IPS-18c (cell line): Measurements from ENCODE around the gene FTCDNL1.

Source experiments
- H3K4me3 ChIP-seq: 2 replicates; pipeline ENCODE4 v1.7.0; 2013; ENCODE audit warnings: low read depth, mild to moderate bottlenecking, low read length, moderate library complexity; ENCODE audit not compliant: insufficient read depth
- H3K9me3 ChIP-seq: one replicate; pipeline ENCODE4 v1.6.1; 2013; ENCODE audit warnings: mild to moderate bottlenecking, low read length, moderate library complexity; ENCODE audit not compliant: control insufficient read depth, insufficient read depth

Gene FTCDNL1

DNA sequence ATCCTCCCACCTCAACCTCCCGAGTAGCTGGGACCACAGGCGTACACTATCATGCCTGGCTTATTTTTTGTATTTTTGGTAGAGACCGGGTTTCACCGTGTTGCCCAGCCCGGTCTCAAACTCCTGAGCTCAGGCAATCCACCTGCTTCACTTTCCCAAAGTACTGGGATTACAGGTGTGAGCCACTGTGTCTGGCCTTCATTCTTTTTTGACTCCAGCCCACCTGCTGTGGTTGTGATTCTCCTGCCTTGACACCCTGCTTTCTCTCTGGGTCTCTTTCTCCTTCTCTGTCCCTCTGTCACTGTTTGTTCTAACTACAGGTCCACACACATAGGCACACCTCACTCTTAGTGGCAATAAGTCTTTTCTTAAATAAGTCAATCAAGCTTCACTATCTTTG is 85.3 kb downstream of the FTCDNL1 start:
- no peaks in the 10 kb centered on the region for H3K9me3 ChIP-seq
- H3K4me3 ChIP-seq, result no peak overlapping the region

GRCh38 chr2:199764273-199764800 is 86.7 kb downstream of the FTCDNL1 start:
- H3K9me3 ChIP-seq, result no peaks in the 10 kb centered on the region
- no peak overlapping the region for H3K4me3 ChIP-seq

- no peaks in the 10 kb centered on the region for H3K9me3 ChIP-seq
- H3K4me3 ChIP-seq, result no peak overlapping the region
These were observed 88.0 kb downstream of the FTCDNL1 start for GRCh38 chr2:199762963-199763362.

DNA sequence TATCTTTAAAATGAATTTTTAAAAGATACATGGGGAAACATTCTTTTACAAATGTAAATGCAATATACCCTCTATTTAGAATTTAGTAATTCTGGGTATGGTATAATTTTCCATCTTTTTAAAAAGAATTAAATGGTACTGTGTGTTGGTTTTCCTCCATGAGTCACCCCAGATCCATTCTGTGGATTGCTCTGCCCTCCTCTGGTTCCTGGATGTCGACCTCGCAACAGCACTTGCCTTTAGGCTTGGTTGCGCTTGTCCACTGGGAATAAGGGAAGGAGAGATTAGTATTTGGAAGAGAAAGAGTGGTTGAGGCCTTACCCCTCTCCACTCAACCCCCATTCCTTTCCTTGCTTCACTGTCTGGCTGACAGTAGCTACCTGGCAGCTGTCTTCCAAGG is 90.4 kb downstream of the FTCDNL1 start:
- no peaks in the 10 kb centered on the region for H3K9me3 ChIP-seq
- no peak overlapping the region for H3K4me3 ChIP-seq

DNA sequence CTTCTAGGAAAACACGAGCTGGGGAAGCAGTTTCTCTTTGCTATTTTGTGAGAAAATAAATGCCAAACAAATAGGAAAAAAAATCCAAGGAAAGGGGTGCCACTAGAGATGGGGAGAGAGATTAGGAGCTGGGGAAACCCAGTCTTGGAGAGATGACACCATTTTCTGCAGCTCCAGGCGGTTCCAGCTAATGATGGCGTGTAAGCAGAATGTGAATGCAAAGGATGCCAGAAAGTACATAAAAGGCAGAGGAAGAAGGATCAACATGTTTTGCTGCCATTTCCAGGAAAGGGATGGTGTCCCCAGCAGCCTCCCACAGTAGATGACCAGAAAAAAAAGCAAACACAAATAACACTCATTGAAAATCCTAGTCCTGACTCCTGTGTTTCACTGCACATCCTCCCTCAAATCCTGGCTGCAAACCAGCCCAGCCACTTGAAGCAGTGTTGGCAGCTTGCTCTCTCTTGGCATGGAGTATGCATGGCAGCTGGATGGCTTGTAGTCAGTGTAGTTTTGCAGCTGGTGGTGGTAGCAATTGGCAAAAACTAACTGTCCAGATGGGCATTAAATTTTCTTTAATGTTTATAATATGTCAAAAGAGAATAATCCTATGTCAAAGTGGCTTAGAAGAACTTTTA is 93.6 kb downstream of the FTCDNL1 start:
- H3K9me3 ChIP-seq, result no peaks in the 10 kb centered on the region
- no peak overlapping the region for H3K4me3 ChIP-seq

- Histone ChIP-seq H3K9me3 (no peaks in the 10 kb centered on the region), H3K4me3 (no peak overlapping the region)
These were observed 94.2 kb downstream of the FTCDNL1 start for GRCh38 chr2:199756743-199757142.

- H3K9me3 ChIP-seq, result no peaks in the 10 kb centered on the region
- no peak overlapping the region for H3K4me3 ChIP-seq
These were observed 94.8 kb downstream of the FTCDNL1 start for GRCh38 chr2:199756211-199756610.

- Histone ChIP-seq H3K9me3 (no peaks in the 10 kb centered on the region), H3K4me3 (no peak overlapping the region)
These were observed 96.2 kb downstream of the FTCDNL1 start for GRCh38 chr2:199754766-199755165.

DNA sequence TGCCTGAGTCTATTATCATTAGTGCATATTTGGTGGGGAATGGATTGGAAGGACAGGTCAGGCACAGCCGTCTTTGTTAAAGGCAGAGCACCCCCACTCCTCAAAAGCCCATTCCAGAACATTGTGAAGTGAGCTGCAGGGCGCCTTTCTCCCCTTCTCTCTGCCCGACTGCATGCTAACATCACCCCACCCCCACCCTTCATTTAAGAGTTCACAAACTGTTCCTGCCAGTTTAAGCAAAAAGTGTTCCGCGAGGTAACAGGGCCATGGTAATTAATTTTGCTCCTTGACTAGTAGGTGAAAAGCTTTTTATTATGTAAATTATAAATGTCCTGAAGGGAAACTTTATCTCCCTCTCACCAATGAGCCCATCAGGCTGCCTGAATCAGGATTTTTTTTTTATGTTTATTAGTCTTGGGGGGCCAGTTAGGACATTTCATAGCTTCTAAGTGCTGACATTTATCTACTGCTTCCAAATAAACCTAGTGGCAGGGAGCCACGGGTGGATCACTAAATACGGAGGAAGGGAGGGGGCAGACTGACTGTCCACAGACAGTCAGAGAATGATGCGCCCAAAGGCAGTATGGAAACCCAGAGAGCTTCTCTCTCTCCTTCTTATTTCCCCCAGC is 99.4 kb downstream of the FTCDNL1 start:
- no peaks in the 10 kb centered on the region for H3K9me3 ChIP-seq
- no peak overlapping the region for H3K4me3 ChIP-seq

GRCh38 chr2:199749571-199749970 is 101.4 kb downstream of the FTCDNL1 start:
- H3K9me3 ChIP-seq, result no peaks in the 10 kb centered on the region
- H3K4me3 ChIP-seq, result no peak overlapping the region

- H3K9me3 ChIP-seq, result no peaks in the 10 kb centered on the region
- H3K4me3 ChIP-seq, result no peak overlapping the region
These were observed 106.3 kb downstream of the FTCDNL1 start for GRCh38 chr2:199744724-199745123.

- H3K4me3 ChIP-seq, result no peak overlapping the region
These were observed 106.7 kb downstream of the FTCDNL1 start for GRCh38 chr2:199744260-199744659.

GRCh38 chr2:199743415-199744120 is 107.4 kb downstream of the FTCDNL1 start:
- Histone ChIP-seq H3K9me3 (no peaks in the 10 kb centered on the region), H3K4me3 (no peak overlapping the region)

More at GRCh38 chr2:199744260-199744659, 106.7 kb downstream of the FTCDNL1 start:
- no peaks in the 10 kb centered on the region for H3K9me3 ChIP-seq

DNA sequence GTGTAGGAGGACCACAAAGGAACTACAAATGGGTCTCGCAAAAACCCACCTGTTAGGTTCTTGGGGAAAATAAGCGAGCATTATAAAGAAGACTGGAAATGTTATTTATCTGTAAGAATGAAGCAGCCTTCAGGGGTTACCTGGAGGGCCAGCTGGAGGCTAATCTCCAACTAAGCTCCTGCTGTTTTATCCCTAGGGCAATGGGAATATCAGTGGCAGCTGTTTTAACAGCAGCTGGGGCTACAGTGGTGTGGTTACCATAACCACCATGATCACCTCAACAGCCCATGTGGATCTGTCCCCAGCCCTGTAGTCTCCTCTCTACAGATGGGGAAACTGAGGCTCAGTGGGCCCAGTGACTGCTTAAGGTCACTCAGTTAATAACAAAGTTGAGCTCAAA is 108.1 kb downstream of the FTCDNL1 start:
- no peak overlapping the region for H3K4me3 ChIP-seq
- H3K9me3 ChIP-seq, result no peaks in the 10 kb centered on the region

DNA sequence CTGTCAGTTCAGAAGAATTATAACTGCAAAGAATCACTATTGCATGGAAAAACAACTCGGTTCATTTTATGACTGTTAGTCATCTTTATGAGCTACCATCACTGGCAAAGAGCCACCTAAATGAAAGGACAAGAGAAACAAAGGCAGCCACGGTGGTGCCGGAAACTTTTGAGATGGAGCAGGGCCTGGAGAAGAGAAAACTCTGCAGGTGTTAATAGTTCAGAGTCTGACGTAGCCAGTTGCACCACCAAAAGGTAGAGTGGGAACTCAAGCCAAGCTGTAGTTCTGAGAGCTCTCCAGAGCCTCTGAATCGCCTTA is 110.9 kb downstream of the FTCDNL1 start:
- Histone ChIP-seq H3K9me3 (no peaks in the 10 kb centered on the region), H3K4me3 (no peak overlapping the region)

- no peaks in the 10 kb centered on the region for H3K9me3 ChIP-seq
- no peak overlapping the region for H3K4me3 ChIP-seq
These were observed 111.4 kb downstream of the FTCDNL1 start for GRCh38 chr2:199739413-199740110.

DNA sequence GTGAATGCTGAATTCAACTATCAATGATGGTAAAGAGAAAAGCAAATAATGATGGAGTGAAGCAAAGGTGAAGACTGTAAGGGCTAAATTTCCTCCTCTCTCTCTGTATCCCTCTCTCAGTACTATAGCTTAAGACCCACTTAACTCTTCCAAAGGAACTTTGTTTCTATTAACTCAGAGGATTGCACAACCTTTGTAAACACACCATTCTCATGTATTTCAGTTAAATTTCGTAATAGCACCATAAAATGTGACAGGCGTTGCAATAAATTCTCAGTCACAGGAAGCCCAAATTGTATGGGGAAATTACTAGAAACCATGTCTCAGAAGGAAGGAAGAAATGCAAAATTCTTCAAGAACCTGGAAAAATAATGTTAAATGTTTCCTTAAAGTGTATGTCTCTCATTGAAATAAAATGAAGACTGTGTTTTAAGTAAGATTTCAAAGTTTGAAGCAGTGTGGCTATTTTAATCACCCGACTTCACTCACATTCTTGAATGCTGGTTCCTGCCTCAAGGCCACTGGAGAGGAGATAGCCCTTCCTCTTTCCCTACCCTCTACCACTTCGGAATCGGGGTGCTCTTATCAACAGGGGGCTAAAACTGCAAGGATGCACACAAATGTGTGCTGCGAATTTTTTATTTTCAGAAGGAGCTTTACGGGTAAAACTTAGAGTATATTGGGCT is 112.1 kb downstream of the FTCDNL1 start:
- Histone ChIP-seq H3K9me3 (no peaks in the 10 kb centered on the region), H3K4me3 (no peak overlapping the region)
